Measurements from ENCODE around the gene SEMA3D. TPM values are rescaled to one million over a fixed set of nuclear protein-coding genes. Genes with fewer than 3 reads are reported as not detected.

SEMA3D gene
- total and polyA plus RNA-seq, 9 of the 15 experiments (the other 6 are each of a cell fraction or from before 2014, with no cell fraction given) = 0.01 to 0.10 (median 0.04) TPM; not detected in 1

GRCh38 chr7:85133560-85133959, 53.3 kb downstream of the SEMA3D start (continued):
- TF ChIP-seq, protein P1, sequence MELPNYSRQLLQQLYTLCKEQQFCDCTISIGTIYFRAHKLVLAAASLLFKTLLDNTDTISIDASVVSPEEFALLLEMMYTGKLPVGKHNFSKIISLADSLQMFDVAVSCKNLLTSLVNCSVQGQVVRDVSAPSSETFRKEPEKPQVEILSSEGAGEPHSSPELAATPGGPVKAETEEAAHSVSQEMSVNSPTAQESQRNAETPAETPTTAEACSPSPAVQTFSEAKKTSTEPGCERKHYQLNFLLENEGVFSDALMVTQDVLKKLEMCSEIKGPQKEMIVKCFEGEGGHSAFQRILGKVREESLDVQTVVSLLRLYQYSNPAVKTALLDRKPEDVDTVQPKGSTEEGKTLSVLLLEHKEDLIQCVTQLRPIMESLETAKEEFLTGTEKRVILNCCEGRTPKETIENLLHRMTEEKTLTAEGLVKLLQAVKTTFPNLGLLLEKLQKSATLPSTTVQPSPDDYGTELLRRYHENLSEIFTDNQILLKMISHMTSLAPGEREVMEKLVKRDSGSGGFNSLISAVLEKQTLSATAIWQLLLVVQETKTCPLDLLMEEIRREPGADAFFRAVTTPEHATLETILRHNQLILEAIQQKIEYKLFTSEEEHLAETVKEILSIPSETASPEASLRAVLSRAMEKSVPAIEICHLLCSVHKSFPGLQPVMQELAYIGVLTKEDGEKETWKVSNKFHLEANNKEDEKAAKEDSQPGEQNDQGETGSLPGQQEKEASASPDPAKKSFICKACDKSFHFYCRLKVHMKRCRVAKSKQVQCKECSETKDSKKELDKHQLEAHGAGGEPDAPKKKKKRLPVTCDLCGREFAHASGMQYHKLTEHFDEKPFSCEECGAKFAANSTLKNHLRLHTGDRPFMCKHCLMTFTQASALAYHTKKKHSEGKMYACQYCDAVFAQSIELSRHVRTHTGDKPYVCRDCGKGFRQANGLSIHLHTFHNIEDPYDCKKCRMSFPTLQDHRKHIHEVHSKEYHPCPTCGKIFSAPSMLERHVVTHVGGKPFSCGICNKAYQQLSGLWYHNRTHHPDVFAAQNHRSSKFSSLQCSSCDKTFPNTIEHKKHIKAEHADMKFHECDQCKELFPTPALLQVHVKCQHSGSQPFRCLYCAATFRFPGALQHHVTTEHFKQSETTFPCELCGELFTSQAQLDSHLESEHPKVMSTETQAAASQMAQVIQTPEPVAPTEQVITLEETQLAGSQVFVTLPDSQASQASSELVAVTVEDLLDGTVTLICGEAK (IDR thresholded peaks at IDR 0.05) = no peak
- TF ChIP-seq, protein P1 (CRISPR knock-in tag; IDR thresholded peaks at IDR 0.05) = no peak
- TF ChIP-seq ETV6 (IDR thresholded peaks at IDR 0.05; ENCODE audit: borderline replicate concordance in 1 of 2, low read depth in 2 of 2, low read length in 1 of 2) (no peak), ETV6 (CRISPR knock-in tag; IDR thresholded peaks at IDR 0.05; ENCODE audit: borderline replicate concordance) (no peak), JUNB (CRISPR knock-in tag; conservative IDR thresholded peaks at IDR 0.05) (no peak), ZNF347 (CRISPR knock-in tag; IDR thresholded peaks at IDR 0.05; ENCODE audit: low read depth) (no peak)

All from K562 (cell line).